ENCODE measurements around the gene PRDM15. TPM values are rescaled to one million over a fixed set of nuclear protein-coding genes. Genes with fewer than 3 reads are reported as not detected.

Gene PRDM15
- total RNA-seq, 1 donor from 2014 or later: 20.5 TPM

GRCh38 chr21:41874611-41875010 lies 4.5 kb downstream of the PRDM15 start:
- H3K4me3 ChIP-seq: no peak overlapping the region
- intact Hi-C loops (cut with DNase I): loop anchor here (5.0 kb wide), 3 partner anchors 48 to 262 kb away; no protein-coding TSS in a partner anchor
- H3K9me3 ChIP-seq: no peaks in the 10 kb centered on the region
- H3K36me3 ChIP-seq: peaks cover 0 to 2% of the 10 kb centered on the region in 2 donors
- no peak for DNase-seq (ENCODE audit: low spot score in 2 of 2)
- H3K27ac ChIP-seq: no peak overlapping the region
- peaks cover 0 to 2% of the 10 kb centered on the region in 2 donors for H3K4me1 ChIP-seq
- H3K27me3 ChIP-seq: no peaks in the 10 kb centered on the region
- TF ChIP-seq CTCF (IDR thresholded peaks at IDR 0.05): no peak

GRCh38 chr21:41873426-41873825 lies 5.7 kb downstream of the PRDM15 start:
- H3K4me3 ChIP-seq: no peak overlapping the region
- H3K36me3 ChIP-seq: peaks cover 0 to 2% of the 10 kb centered on the region in 2 donors
- H3K4me1 ChIP-seq: peaks cover 0 to 2% of the 10 kb centered on the region in 2 donors
- intact Hi-C loops (cut with DNase I): no loop called here
- no peaks in the 10 kb centered on the region for H3K27me3 ChIP-seq
- H3K9me3 ChIP-seq: no peaks in the 10 kb centered on the region
- TF ChIP-seq CTCF (IDR thresholded peaks at IDR 0.05): no peak
- H3K27ac ChIP-seq: no peak overlapping the region
- DNase-seq (ENCODE audit: low spot score in 2 of 2): no peak

- no peaks in the 10 kb centered on the region for H3K27me3 ChIP-seq
- TF ChIP-seq CTCF (IDR thresholded peaks at IDR 0.05): no peak
- H3K9me3 ChIP-seq: no peaks in the 10 kb centered on the region
- peaks cover 0 to 2% of the 10 kb centered on the region in 2 donors for H3K36me3 ChIP-seq
- no peak for DNase-seq (ENCODE audit: low spot score in 2 of 2)
- H3K4me1 ChIP-seq: peaks cover 0 to 2% of the 10 kb centered on the region in 2 donors
- no peak overlapping the region for H3K4me3 ChIP-seq
- intact Hi-C loops (cut with DNase I): no loop called here
- no peak overlapping the region for H3K27ac ChIP-seq
Measured at GRCh38 chr21:41873005-41873404, 6.1 kb downstream of the PRDM15 start.

DNA sequence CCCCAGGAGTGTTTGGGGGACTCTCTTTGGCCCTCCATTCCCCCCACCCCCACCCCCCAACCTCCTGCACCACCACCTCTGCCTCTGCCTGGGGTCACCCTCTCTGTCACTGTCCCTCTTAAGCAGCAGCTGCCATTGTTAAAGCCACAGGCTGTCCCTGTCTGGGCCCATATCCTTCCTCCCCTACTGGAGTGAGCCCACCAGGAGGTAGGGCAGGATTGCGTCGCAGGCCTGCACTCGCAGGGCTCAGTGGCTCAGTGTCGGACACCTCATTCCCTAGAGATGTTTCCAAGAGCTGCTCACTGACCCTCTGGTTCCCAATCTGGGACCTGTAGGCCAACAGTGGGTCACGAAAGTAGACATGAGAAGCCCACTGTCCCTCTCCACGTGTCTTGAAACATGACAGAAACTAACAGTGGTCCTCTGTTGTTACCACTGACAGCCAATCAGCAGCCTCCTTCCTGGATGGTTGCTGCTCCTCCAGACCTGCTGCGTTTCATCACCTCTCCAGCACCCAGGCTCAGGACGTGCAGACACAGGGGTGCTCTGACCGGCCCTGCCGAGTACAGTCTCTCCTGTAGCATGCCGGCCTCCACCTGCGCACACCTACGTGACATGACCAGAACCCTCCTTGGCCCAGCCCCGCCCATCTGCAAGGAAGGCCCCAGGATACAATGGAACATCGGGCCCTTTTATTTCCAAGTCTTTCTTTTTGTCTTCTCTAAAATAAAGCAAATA lies 7.7 kb downstream of the PRDM15 start:
- H3K27me3 ChIP-seq: no peaks in the 10 kb centered on the region
- intact Hi-C loops (cut with DNase I): no loop called here

GRCh38 chr21:41869771-41870170 lies 9.4 kb downstream of the PRDM15 start:
- Histone ChIP-seq H3K4me1 (no peaks in the 10 kb centered on the region), H3K4me3 (no peak overlapping the region), H3K27me3 (no peaks in the 10 kb centered on the region), H3K27ac (no peak overlapping the region), H3K36me3 (peaks cover 0 to 2% of the 10 kb centered on the region in 2 donors), H3K9me3 (no peaks in the 10 kb centered on the region)
- TF ChIP-seq CTCF (IDR thresholded peaks at IDR 0.05): no peak
- intact Hi-C loops (cut with DNase I): no loop called here
- no peak for DNase-seq (ENCODE audit: low spot score in 2 of 2)

More for the DNA sequence above, 7.7 kb downstream of the PRDM15 start:
- no peak overlapping the region for H3K4me3 ChIP-seq
- no peak for TF ChIP-seq CTCF (IDR thresholded peaks at IDR 0.05)
- H3K27ac ChIP-seq: no peak overlapping the region
- H3K36me3 ChIP-seq: peaks cover 0 to 2% of the 10 kb centered on the region in 2 donors
- no peak for DNase-seq (ENCODE audit: low spot score in 2 of 2)
- H3K4me1 ChIP-seq: no peaks in the 10 kb centered on the region
- no peaks in the 10 kb centered on the region for H3K9me3 ChIP-seq

Measured in ascending aorta (tissue), 2 donors.